HepG2 (cell line): ENCODE data around the gene PCBP2. TPM values are rescaled to one million over a fixed set of nuclear protein-coding genes. Genes with fewer than 3 reads are reported as not detected.
A peak's percentile ranks its signal among the peaks of the same experiment; 100 is the strongest.

Experiments
- ARID2 ChIP-seq: sonication (generic); formaldehyde crosslinking; IDR thresholded peaks from 2 replicates; pipeline ENCODE4 v1.8.1; 2022; ENCODE audit warnings: mild to moderate bottlenecking, missing genetic modification reagents, borderline replicate concordance
- ARNTL ChIP-seq: sonication (generic); formaldehyde crosslinking; IDR thresholded peaks from 2 replicates; pipeline ENCODE4 v1.4.0; 2020; ENCODE audit warnings: mild to moderate bottlenecking, missing genetic modification reagents
- ATAD3A ChIP-seq: sonication (generic); formaldehyde crosslinking; IDR thresholded peaks from 2 replicates; pipeline ENCODE4 v1.4.0; 2020; ENCODE audit warnings: missing genetic modification reagents
- DR1 ChIP-seq: sonication (generic); formaldehyde crosslinking; IDR thresholded peaks from 2 replicates; pipeline ENCODE4 v1.8.0; 2021; ENCODE audit warnings: mild to moderate bottlenecking, missing genetic modification reagents, inconsistent platforms
- ELF3 ChIP-seq: IDR thresholded peaks from 2 replicates; pipeline ENCODE4 v1.6.1; 2016; ENCODE audit warnings: missing genetic modification reagents, missing compliant biosample characterization
- GPN1 ChIP-seq: sonication (generic); formaldehyde crosslinking; IDR thresholded peaks from 2 replicates; pipeline ENCODE4 v1.5.1; 2020; ENCODE audit warnings: missing genetic modification reagents, borderline replicate concordance
- KLF11 ChIP-seq: IDR thresholded peaks from 2 replicates; pipeline ENCODE4 v1.6.1; 2016; ENCODE audit warnings: missing compliant biosample characterization
- NFIB ChIP-seq: sonication (generic); formaldehyde crosslinking; IDR thresholded peaks from 2 replicates; pipeline ENCODE4 v1.9.0; 2021; ENCODE audit warnings: missing genetic modification reagents, mild to moderate bottlenecking, borderline replicate concordance
- POLR2G ChIP-seq: fragments of 200-400 bp; formaldehyde crosslinking; IDR thresholded peaks from 2 replicates; pipeline ENCODE4 v1.6.1; 2018; ENCODE audit warnings: mild to moderate bottlenecking, low read depth, low read length, moderate library complexity
- REPIN1 ChIP-seq: sonication (generic); formaldehyde crosslinking; IDR thresholded peaks from 2 replicates; pipeline ENCODE4 v1.8.0; 2022; ENCODE audit warnings: missing genetic modification reagents, low read depth, mild to moderate bottlenecking, borderline replicate concordance
- SOX6 ChIP-seq, 2 experiments: fragments of 450-650 bp in 1 of 2; sonication (generic) in 1 of 2; formaldehyde crosslinking in 1 of 2; IDR thresholded peaks; 2 replicates each; pipeline versions ENCODE4 v1.4.0 to v1.6.1; 2017 to 2020; ENCODE audit warnings: antibody characterized with exemption in 1 of 2, mild to moderate bottlenecking in 1 of 2, missing genetic modification reagents in 1 of 2
- TBX3 ChIP-seq: fragments of 450-650 bp; IDR thresholded peaks from 2 replicates; pipeline ENCODE4 v1.6.1; 2017; ENCODE audit warnings: antibody characterized with exemption, mild to moderate bottlenecking, inconsistent platforms, borderline replicate concordance
- TRIM24 ChIP-seq: sonication (generic); formaldehyde crosslinking; IDR thresholded peaks from 2 replicates; pipeline ENCODE4 v1.8.0; 2022; ENCODE audit warnings: mild to moderate bottlenecking, missing genetic modification reagents
- ZFX ChIP-seq: sonication (generic); formaldehyde crosslinking; IDR thresholded peaks from 2 replicates; pipeline ENCODE4 v1.4.0; 2020; ENCODE audit warnings: mild to moderate bottlenecking, low read depth, missing genetic modification reagents, moderate library complexity
- ZFYVE20 ChIP-seq: sonication (generic); formaldehyde crosslinking; IDR thresholded peaks from 2 replicates; pipeline ENCODE4 v1.8.0; 2023; ENCODE audit warnings: low read depth, mild to moderate bottlenecking, moderate library complexity, missing genetic modification reagents, borderline replicate concordance
- ZNF138 ChIP-seq: sonication (generic); formaldehyde crosslinking; IDR thresholded peaks from 2 replicates; pipeline ENCODE4 v1.5.0; 2020; ENCODE audit warnings: mild to moderate bottlenecking, low read depth, missing genetic modification reagents
- polyA plus RNA-seq, 8 experiments: library from polyadenylated mRNA; depleted of rRNA in 3 of 8; stranded (reverse) in 7 of 8; unstranded in 1 of 8; fragments of >200 nt; fragmentation: Illumina TruSeq in 4 of 8; extraction: Trizol in 4 of 8; gene quantifications; 2 replicates each; pipeline versions ENCODE4 v1.2.1 to v1.2.3, GENCODE V29; 2011 to 2016; ENCODE audit warnings: low read depth in 4 of 8, missing spikeins in 1 of 8, mixed read lengths in 1 of 8; ENCODE audit not compliant: insufficient read depth in 1 of 8
- total RNA-seq, 5 experiments: library from RNA; depleted of rRNA; stranded (reverse); fragments of >200 nt; fragmentation: Illumina TruSeq; extraction: Trizol; gene quantifications; 2 replicates each; pipeline ENCODE4 v1.2.3, GENCODE V29; 2016; ENCODE audit warnings: low read depth in 1 of 5
- TF ChIP-seq, protein P1 (sequence below): sonication (generic); formaldehyde crosslinking; IDR thresholded peaks from 2 replicates; pipeline ENCODE4 v1.5.0; 2020; ENCODE audit warnings: mild to moderate bottlenecking, missing genetic modification reagents, moderate library complexity
- TF ChIP-seq, protein P2 (sequence below): sonication (generic); formaldehyde crosslinking; IDR thresholded peaks from 2 replicates; pipeline ENCODE4 v1.4.0; 2020; ENCODE audit warnings: missing genetic modification reagents

Gene PCBP2
- total and polyA plus RNA-seq, 2 of the 13 experiments (the other 11 are each of a cell fraction or from before 2014, with no cell fraction given), result 154 to 345 TPM

DNA sequence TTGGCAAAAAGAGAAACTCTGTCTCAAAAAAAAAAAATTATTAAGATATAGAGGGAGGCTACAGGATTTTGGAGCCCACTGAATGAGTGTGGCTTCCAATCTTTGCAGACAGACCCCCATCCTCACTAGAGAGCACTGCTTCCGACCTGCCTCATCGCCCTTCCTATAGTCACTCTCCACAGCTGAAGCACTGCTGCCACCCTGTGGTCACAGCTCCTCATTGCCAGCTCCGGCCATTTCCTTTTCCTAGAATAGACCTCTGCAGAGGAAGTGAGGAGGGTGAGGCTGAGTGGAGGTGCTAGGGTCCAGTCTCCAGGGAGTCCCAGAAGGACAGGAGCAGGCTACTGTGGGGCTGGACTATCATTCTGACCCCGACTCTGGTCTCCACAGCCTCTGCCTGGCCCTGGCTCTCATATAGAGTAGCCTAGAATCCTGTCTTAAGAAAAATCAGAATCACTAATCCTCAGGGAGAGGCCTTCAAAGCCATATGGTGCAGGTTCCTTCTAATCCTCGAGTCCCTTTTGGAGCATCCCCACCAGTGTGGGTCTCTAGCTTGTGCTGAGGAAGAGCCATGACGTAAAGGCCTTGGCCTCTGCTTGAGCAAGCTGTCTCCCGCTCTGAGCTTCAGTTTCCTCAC, 56.8 kb downstream of the PCBP2 start (continued):
- TF ChIP-seq, protein P1, sequence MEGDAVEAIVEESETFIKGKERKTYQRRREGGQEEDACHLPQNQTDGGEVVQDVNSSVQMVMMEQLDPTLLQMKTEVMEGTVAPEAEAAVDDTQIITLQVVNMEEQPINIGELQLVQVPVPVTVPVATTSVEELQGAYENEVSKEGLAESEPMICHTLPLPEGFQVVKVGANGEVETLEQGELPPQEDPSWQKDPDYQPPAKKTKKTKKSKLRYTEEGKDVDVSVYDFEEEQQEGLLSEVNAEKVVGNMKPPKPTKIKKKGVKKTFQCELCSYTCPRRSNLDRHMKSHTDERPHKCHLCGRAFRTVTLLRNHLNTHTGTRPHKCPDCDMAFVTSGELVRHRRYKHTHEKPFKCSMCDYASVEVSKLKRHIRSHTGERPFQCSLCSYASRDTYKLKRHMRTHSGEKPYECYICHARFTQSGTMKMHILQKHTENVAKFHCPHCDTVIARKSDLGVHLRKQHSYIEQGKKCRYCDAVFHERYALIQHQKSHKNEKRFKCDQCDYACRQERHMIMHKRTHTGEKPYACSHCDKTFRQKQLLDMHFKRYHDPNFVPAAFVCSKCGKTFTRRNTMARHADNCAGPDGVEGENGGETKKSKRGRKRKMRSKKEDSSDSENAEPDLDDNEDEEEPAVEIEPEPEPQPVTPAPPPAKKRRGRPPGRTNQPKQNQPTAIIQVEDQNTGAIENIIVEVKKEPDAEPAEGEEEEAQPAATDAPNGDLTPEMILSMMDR (CRISPR knock-in tag), result peak; percentile 96
- TF ChIP-seq ZFX (CRISPR knock-in tag) (no peak), TBX3 (no peak), ZFYVE20 (CRISPR knock-in tag) (no peak), KLF11 (CRISPR knock-in tag) (no peak), TRIM24 (CRISPR knock-in tag) (no peak), SOX6 (IDR thresholded peaks at IDR 0.05) (no peak), SOX6 (CRISPR knock-in tag; IDR thresholded peaks at IDR 0.05) (0 out of 2 replicates have a peak, but pooled peaks have one; percentile 10), ZNF138 (CRISPR knock-in tag) (no peak), ELF3 (CRISPR knock-in tag) (peak; percentile 85), ARNTL (CRISPR knock-in tag) (no peak), DR1 (CRISPR knock-in tag) (no peak), REPIN1 (CRISPR knock-in tag) (0 out of 2 replicates have a peak, but pooled peaks have one; percentile 24), GPN1 (CRISPR knock-in tag) (no peak), ARID2 (no peak), NFIB (CRISPR knock-in tag) (no peak), POLR2G (no peak), ATAD3A (no peak)
- TF ChIP-seq, protein P2, sequence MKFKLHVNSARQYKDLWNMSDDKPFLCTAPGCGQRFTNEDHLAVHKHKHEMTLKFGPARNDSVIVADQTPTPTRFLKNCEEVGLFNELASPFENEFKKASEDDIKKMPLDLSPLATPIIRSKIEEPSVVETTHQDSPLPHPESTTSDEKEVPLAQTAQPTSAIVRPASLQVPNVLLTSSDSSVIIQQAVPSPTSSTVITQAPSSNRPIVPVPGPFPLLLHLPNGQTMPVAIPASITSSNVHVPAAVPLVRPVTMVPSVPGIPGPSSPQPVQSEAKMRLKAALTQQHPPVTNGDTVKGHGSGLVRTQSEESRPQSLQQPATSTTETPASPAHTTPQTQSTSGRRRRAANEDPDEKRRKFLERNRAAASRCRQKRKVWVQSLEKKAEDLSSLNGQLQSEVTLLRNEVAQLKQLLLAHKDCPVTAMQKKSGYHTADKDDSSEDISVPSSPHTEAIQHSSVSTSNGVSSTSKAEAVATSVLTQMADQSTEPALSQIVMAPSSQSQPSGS, result peak; percentile 19; the same call in 1 of the 2 replicates
